NK-92 treated with Interleukin-12 subunit alpha and Interleukin-12 subunit beta, amount 100 ng/mL, for 24 hours (cell line): ENCODE measurements around the gene AKT2.

Experiments used
- DNase-seq: peaks from one replicate; lab custom pipeline; 2025; lab: John Stamatoyannopoulos, UW

AKT2 gene

GRCh38 chr19:40273469-40274360 lies 11.4 kb downstream of the AKT2 start:
- DNase-seq, result no peak

- DNase-seq, result no peak
Measured at GRCh38 chr19:40272261-40272660, 12.9 kb downstream of the AKT2 start.

- DNase-seq, result no peak
Measured at GRCh38 chr19:40271706-40272105, 13.4 kb downstream of the AKT2 start.

- DNase-seq, result no peak
Measured at GRCh38 chr19:40270362-40271089, 14.6 kb downstream of the AKT2 start.

- DNase-seq, result no peak
Measured at GRCh38 chr19:40269216-40269940, 15.8 kb downstream of the AKT2 start.

GRCh38 chr19:40267601-40267997 lies 17.5 kb downstream of the AKT2 start:
- no peak for DNase-seq

GRCh38 chr19:40266912-40267600 lies 18.1 kb downstream of the AKT2 start:
- no peak for DNase-seq

- DNase-seq, result no peak
Measured at GRCh38 chr19:40266119-40266518, 19.0 kb downstream of the AKT2 start.

- no peak for DNase-seq
Measured at GRCh38 chr19:40265763-40266099, 19.4 kb downstream of the AKT2 start.

GRCh38 chr19:40265055-40265762 lies 19.9 kb downstream of the AKT2 start:
- no peak for DNase-seq

GRCh38 chr19:40264314-40265054 lies 20.7 kb downstream of the AKT2 start:
- DNase-seq, result no peak

- no peak for DNase-seq
Measured at GRCh38 chr19:40263440-40264313, 21.5 kb downstream of the AKT2 start.

- DNase-seq, result no peak
Measured at GRCh38 chr19:40262422-40262821, 22.7 kb downstream of the AKT2 start.

- no peak for DNase-seq
Measured at GRCh38 chr19:40261631-40262030, 23.5 kb downstream of the AKT2 start.

- no peak for DNase-seq
Measured at GRCh38 chr19:40257096-40257517, 28.0 kb downstream of the AKT2 start.

GRCh38 chr19:40256512-40256911 lies 28.6 kb downstream of the AKT2 start:
- DNase-seq, result no peak

GRCh38 chr19:40255619-40256166 lies 29.5 kb downstream of the AKT2 start:
- DNase-seq, result no peak

GRCh38 chr19:40254714-40255418 lies 30.3 kb downstream of the AKT2 start:
- no peak for DNase-seq

GRCh38 chr19:40253611-40254092 lies 31.5 kb downstream of the AKT2 start:
- no peak for DNase-seq
